ENCODE measurements around the gene MYO1E.

Gene MYO1E

GRCh38 chr15:59384507-59384906 is 11.8 kb upstream of the MYO1E start:
- no peak overlapping the region for H3K27ac ChIP-seq (ENCODE audit: low read depth, low read length)
- H3K4me2 ChIP-seq (ENCODE audit: low read length): no peak overlapping the region
- H3K9me3 ChIP-seq (ENCODE audit: control insufficient read depth, insufficient read depth, low read length): no peaks in the 10 kb centered on the region
- TF ChIP-seq CTCF (IDR thresholded peaks at IDR 0.05; ENCODE audit: low read depth, low read length, poor library complexity, severe bottlenecking) (no peak), EZH2phosphoT487 (IDR thresholded peaks at IDR 0.05; ENCODE audit: borderline replicate concordance, low read length) (no peak)
- no peaks in the 10 kb centered on the region for H3K36me3 ChIP-seq (ENCODE audit: control insufficient read depth, low read length)
- H3K4me1 ChIP-seq (ENCODE audit: control insufficient read depth, low read length): no peaks in the 10 kb centered on the region
- H3F3A ChIP-seq (ENCODE audit: control insufficient read depth, insufficient read depth): no peaks in the 10 kb centered on the region
- no peaks in the 10 kb centered on the region for H3K79me2 ChIP-seq (ENCODE audit: control insufficient read depth, low read length)
- H4K20me1 ChIP-seq (ENCODE audit: control insufficient read depth, insufficient read depth, low read depth, low read length): no peaks in the 10 kb centered on the region
- no peak overlapping the region for H3K4me3 ChIP-seq (ENCODE audit: low read length)
- no peaks in the 10 kb centered on the region for H3K27me3 ChIP-seq (ENCODE audit: control insufficient read depth, low read length)
- H3K9me2 ChIP-seq (replicated peaks; ENCODE audit: control insufficient read depth, low read length): no peaks in the 10 kb centered on the region

- no peak overlapping the region for H3K27ac ChIP-seq (ENCODE audit: low read depth, low read length)
- no peaks in the 10 kb centered on the region for H4K20me1 ChIP-seq (ENCODE audit: control insufficient read depth, insufficient read depth, low read depth, low read length)
Measured at GRCh38 chr15:59380902-59381610, 8.4 kb upstream of the MYO1E start.

GRCh38 chr15:59379531-59379930 is 6.9 kb upstream of the MYO1E start:
- TF ChIP-seq EZH2phosphoT487 (IDR thresholded peaks at IDR 0.05; ENCODE audit: borderline replicate concordance, low read length) (no peak), CTCF (IDR thresholded peaks at IDR 0.05; ENCODE audit: low read depth, low read length, poor library complexity, severe bottlenecking) (no peak)
- H3F3A ChIP-seq (ENCODE audit: control insufficient read depth, insufficient read depth): peaks cover under 1% of the 10 kb centered on the region
- H3K27me3 ChIP-seq (ENCODE audit: control insufficient read depth, low read length): no peaks in the 10 kb centered on the region
- no peaks in the 10 kb centered on the region for H3K9me3 ChIP-seq (ENCODE audit: control insufficient read depth, insufficient read depth, low read length)
- no peak overlapping the region for H3K4me2 ChIP-seq (ENCODE audit: low read length)
- no peaks in the 10 kb centered on the region for H3K9me2 ChIP-seq (replicated peaks; ENCODE audit: control insufficient read depth, low read length)
- peaks cover 36% of the 10 kb centered on the region for H3K4me1 ChIP-seq (ENCODE audit: control insufficient read depth, low read length)
- no peak overlapping the region for H3K4me3 ChIP-seq (ENCODE audit: low read length)
- H3K27ac ChIP-seq (ENCODE audit: low read depth, low read length): no peak overlapping the region
- H3K36me3 ChIP-seq (ENCODE audit: control insufficient read depth, low read length): no peaks in the 10 kb centered on the region
- H4K20me1 ChIP-seq (ENCODE audit: control insufficient read depth, insufficient read depth, low read depth, low read length): no peaks in the 10 kb centered on the region
- H3K79me2 ChIP-seq (ENCODE audit: control insufficient read depth, low read length): no peaks in the 10 kb centered on the region

More at GRCh38 chr15:59380902-59381610, 8.4 kb upstream of the MYO1E start:
- Histone ChIP-seq H3K4me2 (ENCODE audit: low read length) (no peak overlapping the region), H3K79me2 (ENCODE audit: control insufficient read depth, low read length) (no peaks in the 10 kb centered on the region), H3K36me3 (ENCODE audit: control insufficient read depth, low read length) (no peaks in the 10 kb centered on the region), H3K4me3 (ENCODE audit: low read length) (no peak overlapping the region), H3K27me3 (ENCODE audit: control insufficient read depth, low read length) (no peaks in the 10 kb centered on the region), H3K9me3 (ENCODE audit: control insufficient read depth, insufficient read depth, low read length) (no peaks in the 10 kb centered on the region), H3K4me1 (ENCODE audit: control insufficient read depth, low read length) (peaks cover 29% of the 10 kb centered on the region), H3K9me2 (replicated peaks; ENCODE audit: control insufficient read depth, low read length) (no peaks in the 10 kb centered on the region), H3F3A (ENCODE audit: control insufficient read depth, insufficient read depth) (no peaks in the 10 kb centered on the region)
- no peak for TF ChIP-seq EZH2phosphoT487 (IDR thresholded peaks at IDR 0.05; ENCODE audit: borderline replicate concordance, low read length)
- no peak for TF ChIP-seq CTCF (IDR thresholded peaks at IDR 0.05; ENCODE audit: low read depth, low read length, poor library complexity, severe bottlenecking)
